Measurements from ENCODE around the gene CYREN.

The CYREN gene

GRCh38 chr7:135147899-135148721 lies 22.4 kb downstream of the CYREN start, which contains the start of gene TMEM140:
Gene TMEM140 (plus strand): TSS chr7:135148072. CDS start chr7:135164442, 16,370 bp downstream.
- Histone ChIP-seq H3K4me3 (ENCODE audit: low read depth, low read length) (peak within 1 kb of the TSS; percentile 56), H3K9me3 (ENCODE audit: control insufficient read depth, low read length) (no peaks in the 10 kb centered on the region), H3K36me3 (ENCODE audit: control insufficient read depth, insufficient read depth, low read length) (no peaks in the 10 kb centered on the region), H3K4me2 (ENCODE audit: low read length) (peak within 1 kb of the TSS; percentile 67), H3K9ac (peak within 1 kb of the TSS; percentile 15), H3K4me1 (peaks cover 5% of the 10 kb centered on the region), H3K27me3 (ENCODE audit: control insufficient read depth, insufficient read depth, low read length) (no peaks in the 10 kb centered on the region), H3K79me2 (no peaks in the 10 kb centered on the region), H3K27ac (peak within 1 kb of the TSS; percentile 88), H2AFZ (peak within 1 kb of the TSS; percentile 80)
- no peak for TF ChIP-seq CTCF (IDR thresholded peaks at IDR 0.05)

- peak overlapping the region; percentile 15 for H3K9ac ChIP-seq
- H3K4me2 ChIP-seq (ENCODE audit: low read length), result peak overlapping the region; percentile 67
- H3K27me3 ChIP-seq (ENCODE audit: control insufficient read depth, insufficient read depth, low read length), result no peaks in the 10 kb centered on the region
- peak overlapping the region; percentile 88 for H3K27ac ChIP-seq
- TF ChIP-seq CTCF (IDR thresholded peaks at IDR 0.05), result no peak
- no peaks in the 10 kb centered on the region for H3K79me2 ChIP-seq
- H3K4me1 ChIP-seq, result peaks cover 5% of the 10 kb centered on the region
- H3K36me3 ChIP-seq (ENCODE audit: control insufficient read depth, insufficient read depth, low read length), result no peaks in the 10 kb centered on the region
- H3K4me3 ChIP-seq (ENCODE audit: low read depth, low read length), result peak overlapping the region; percentile 56
- no peaks in the 10 kb centered on the region for H3K9me3 ChIP-seq (ENCODE audit: control insufficient read depth, low read length)
- peak overlapping the region; percentile 80 for H2AFZ ChIP-seq
Measured at GRCh38 chr7:135147341-135147898, 23.1 kb downstream of the CYREN start.

GRCh38 chr7:135143885-135144668 lies 26.4 kb downstream of the CYREN start:
- no peak overlapping the region for H3K27ac ChIP-seq
- H3K4me3 ChIP-seq (ENCODE audit: low read depth, low read length), result no peak overlapping the region
- H3K27me3 ChIP-seq (ENCODE audit: control insufficient read depth, insufficient read depth, low read length), result no peaks in the 10 kb centered on the region
- no peaks in the 10 kb centered on the region for H3K9me3 ChIP-seq (ENCODE audit: control insufficient read depth, low read length)
- H3K4me2 ChIP-seq (ENCODE audit: low read length), result no peak overlapping the region
- H3K9ac ChIP-seq, result no peak overlapping the region
- H2AFZ ChIP-seq, result no peak overlapping the region
- no peaks in the 10 kb centered on the region for H3K79me2 ChIP-seq
- no peaks in the 10 kb centered on the region for H3K36me3 ChIP-seq (ENCODE audit: control insufficient read depth, insufficient read depth, low read length)
- peaks cover 5% of the 10 kb centered on the region for H3K4me1 ChIP-seq
- no peak for TF ChIP-seq CTCF (IDR thresholded peaks at IDR 0.05)

- Histone ChIP-seq H3K4me1 (no peaks in the 10 kb centered on the region), H3K36me3 (ENCODE audit: control insufficient read depth, insufficient read depth, low read length) (no peaks in the 10 kb centered on the region), H2AFZ (no peak overlapping the region), H3K27me3 (ENCODE audit: control insufficient read depth, insufficient read depth, low read length) (no peaks in the 10 kb centered on the region), H3K4me3 (ENCODE audit: low read depth, low read length) (no peak overlapping the region), H3K4me2 (ENCODE audit: low read length) (no peak overlapping the region), H3K9me3 (ENCODE audit: control insufficient read depth, low read length) (no peaks in the 10 kb centered on the region), H3K27ac (no peak overlapping the region), H3K9ac (no peak overlapping the region), H3K79me2 (no peaks in the 10 kb centered on the region)
- no peak for TF ChIP-seq CTCF (IDR thresholded peaks at IDR 0.05)
Measured at GRCh38 chr7:135129579-135129978, 40.9 kb downstream of the CYREN start.
